Activated CD4-positive, alpha-beta T cell treated with anti-CD3 and anti-CD28 coated beads, Interleukin-2, amount 50 U/mL, for 4 hours (primary cell): ENCODE measurements around the gene DESI1.

Experiments used
- DNase-seq, 2 experiments: peaks; one replicate each; pipeline ENCODE4 v3.0.0-alpha.2; 2020

The DESI1 gene

DNA sequence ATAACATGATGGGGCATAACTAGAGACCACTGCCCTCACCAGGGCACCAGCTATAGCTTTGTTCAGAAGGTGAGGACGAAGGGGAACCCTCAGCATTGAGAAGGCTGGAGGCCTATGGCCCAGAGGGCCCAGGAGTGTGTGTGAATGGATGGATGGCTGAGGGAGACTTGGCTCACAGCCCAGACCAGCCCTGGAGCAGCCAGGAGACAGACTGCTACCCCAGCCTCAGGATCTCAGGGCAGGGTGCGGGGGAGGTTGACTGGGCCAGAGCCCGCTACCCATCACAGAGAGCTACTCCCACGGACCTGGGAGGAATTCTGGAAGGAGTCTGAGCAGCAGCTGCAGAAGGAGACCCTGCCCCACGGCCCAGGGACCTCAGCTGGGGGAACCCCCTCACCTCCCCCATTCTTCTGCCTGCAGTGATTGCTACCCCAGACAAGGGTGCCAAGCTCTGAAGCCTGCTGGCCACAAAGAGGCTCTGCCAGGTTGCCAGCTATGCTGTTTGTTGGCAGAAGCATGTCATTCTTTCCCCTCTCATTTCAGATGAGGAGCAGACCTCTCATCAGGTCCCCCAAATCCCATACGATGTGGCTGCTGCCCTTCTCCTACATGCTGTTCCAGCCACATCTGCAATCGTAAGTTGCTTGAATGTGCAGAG, 65.4 kb downstream of the DESI1 start:
- no peak for DNase-seq

DNA sequence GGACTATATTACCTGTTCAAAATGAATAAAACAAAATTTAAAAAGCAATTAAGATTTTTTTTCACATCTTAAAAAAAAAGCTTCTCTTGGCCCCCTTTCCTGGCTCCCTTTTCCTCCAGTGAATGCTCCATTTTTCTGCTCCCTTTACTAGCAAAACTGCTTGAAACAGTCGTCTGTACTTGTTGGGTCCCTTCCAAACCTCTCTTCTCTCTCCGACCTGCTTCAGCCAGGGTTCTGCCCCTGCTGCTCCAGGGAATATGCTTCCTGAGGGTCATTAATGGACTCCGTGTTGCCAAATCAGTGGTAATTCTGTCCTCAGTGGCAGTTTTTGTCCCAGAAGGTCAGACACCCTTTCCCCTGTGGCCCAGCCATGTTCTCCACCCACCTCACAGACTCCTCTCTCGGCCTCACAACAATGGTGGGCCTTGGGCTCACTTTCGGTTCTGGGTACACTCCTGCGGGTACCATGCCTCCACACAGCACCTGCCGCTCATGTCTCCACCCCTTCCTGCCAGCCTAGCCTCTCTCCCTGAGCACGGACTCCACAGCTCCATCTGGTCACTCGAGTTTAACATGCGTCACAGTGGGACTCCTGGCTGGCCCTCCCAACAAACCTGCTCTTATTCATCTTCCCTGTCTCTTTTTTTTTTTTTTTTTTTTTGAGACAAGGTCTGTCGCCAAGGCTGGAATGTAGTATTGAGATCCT, 68.8 kb downstream of the DESI1 start:
- no peak for DNase-seq

DNA sequence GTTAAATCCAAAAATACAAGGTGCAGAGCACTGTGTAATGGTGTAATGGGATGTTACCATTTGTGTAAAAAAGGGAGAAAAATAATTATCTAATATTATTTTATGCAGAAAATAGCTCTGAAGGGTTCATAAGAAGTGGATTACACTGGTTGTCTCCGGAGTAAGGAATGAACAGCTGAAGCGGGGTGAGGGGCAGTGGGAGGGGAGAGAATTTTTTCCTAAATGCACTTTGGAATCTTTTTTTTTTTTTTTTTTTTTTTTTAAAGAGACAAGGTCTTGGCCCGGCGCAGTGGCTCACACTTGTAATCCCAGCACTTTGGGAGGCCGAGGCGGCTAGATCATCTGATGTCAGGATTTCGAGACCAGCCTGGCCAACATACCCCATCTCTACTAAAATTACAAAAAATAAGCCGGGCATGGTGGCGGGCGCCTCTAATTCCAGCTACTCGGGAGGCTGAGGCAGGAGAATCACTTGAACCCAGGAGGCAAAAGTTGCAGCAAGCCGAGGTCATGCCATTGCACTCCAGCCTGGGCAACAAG, 69.8 kb downstream of the DESI1 start:
- no peak for DNase-seq

- no peak for DNase-seq
These were observed 72.0 kb downstream of the DESI1 start for GRCh38 chr22:41548830-41549211.
